A673 (cell line): Measurements from ENCODE around the gene SRRT. TPM values are rescaled to one million over a fixed set of nuclear protein-coding genes. Genes with fewer than 3 reads are reported as not detected.
A peak's percentile ranks its signal among the peaks of the same experiment; 100 is the strongest.

Source experiments
- BruUV-seq: library from RNA; stranded (reverse); fragments of 400-500 nt; replicated peaks from 2 replicates; lab custom pipeline; 2021; lab: Mats Ljungman, UMichigan
- CTCF ChIA-PET: fragments of 300-600 bp; sonication (Branson Sonifier 250); formaldehyde crosslinking; loops from one replicate; lab custom pipeline; 2022; ENCODE audit warnings: antibody characterized with exemption; lab: Charles Lee
- POLR2A ChIA-PET: fragments of 300-600 bp; sonication (Branson Sonifier 250); formaldehyde crosslinking; loops from one replicate; lab custom pipeline; 2022; ENCODE audit warnings: antibody characterized with exemption; ENCODE audit not compliant: low non-redundant PET; lab: Charles Lee
- DNase-seq: peaks from one replicate; pipeline ENCODE4 v3.0.0-alpha.2; 2015; ENCODE audit warnings: low spot score
- H3K27ac ChIP-seq: fragments of 200-600 bp; sonication (generic); 2 replicates; pipeline ENCODE4 v1.5.1; 2016; ENCODE audit warnings: mixed run types, low read depth, mild to moderate bottlenecking, mixed read lengths, antibody characterized with exemption, low read length; ENCODE audit not compliant: poor library complexity, severe bottlenecking
- H3K27me3 ChIP-seq: fragments of 200-600 bp; sonication (generic); replicated peaks from 2 replicates; pipeline ENCODE4 v1.6.1; 2017; ENCODE audit warnings: mixed run types, low read depth, mild to moderate bottlenecking, mixed read lengths, antibody characterized with exemption, low read length; ENCODE audit not compliant: insufficient read depth, poor library complexity
- H3K36me3 ChIP-seq: fragments of 200-600 bp; sonication (generic); 2 replicates; pipeline ENCODE4 v1.6.1; 2016; ENCODE audit warnings: mixed run types, mild to moderate bottlenecking, mixed read lengths, antibody characterized with exemption, low read length; ENCODE audit not compliant: insufficient read depth, poor library complexity, severe bottlenecking
- H3K4me1 ChIP-seq: fragments of 200-600 bp; sonication (generic); 2 replicates; pipeline ENCODE4 v1.6.1; 2017; ENCODE audit warnings: mixed run types, mild to moderate bottlenecking, mixed read lengths, antibody characterized with exemption, low read length; ENCODE audit not compliant: insufficient read depth, poor library complexity, severe bottlenecking
- H3K4me3 ChIP-seq: fragments of 200-600 bp; sonication (generic); 2 replicates; pipeline ENCODE4 v1.5.1; 2016; ENCODE audit warnings: low read depth, mixed run types, mild to moderate bottlenecking, mixed read lengths, low read length; ENCODE audit not compliant: poor library complexity, severe bottlenecking
- H3K9me3 ChIP-seq: fragments of 200-600 bp; sonication (generic); 2 replicates; pipeline ENCODE4 v1.6.1; 2016; ENCODE audit warnings: mixed run types, low read depth, mild to moderate bottlenecking, mixed read lengths, antibody characterized with exemption, low read length; ENCODE audit not compliant: poor library complexity, severe bottlenecking
- EZH2 ChIP-seq: fragments of 200-600 bp; sonication (generic); IDR thresholded peaks from 2 replicates; pipeline ENCODE4 v1.6.1; 2017; ENCODE audit warnings: borderline replicate concordance, low read depth, mild to moderate bottlenecking, mixed read lengths, antibody characterized with exemption, low read length; ENCODE audit not compliant: poor library complexity, severe bottlenecking
- intact Hi-C: fragments of 100-400 bp; cut with micrococcal nuclease; formaldehyde crosslinking; loops from one replicate; pipeline ENCODE4 v1.10.0; 2022; ENCODE audit not compliant: unreplicated experiment
- total RNA-seq: library from RNA; stranded (reverse); gene quantifications from 2 replicates; pipeline ENCODE4 v1.2.3, GENCODE V29; 2021
- TF ChIP-seq, protein P1 (sequence below): fragments of 300-800, 200-600 bp; sonication (generic); conservative IDR thresholded peaks from 2 replicates; pipeline ENCODE4 v1.5.1; 2017; ENCODE audit warnings: low read depth, mild to moderate bottlenecking, antibody characterized with exemption, low read length, moderate library complexity, mixed read lengths

The SRRT gene
- total RNA-seq, 1 experiment from 2014 or later: 277 TPM

GRCh38 chr7:100888291-100888987 lies 13.5 kb downstream of the SRRT start:
- BruUV-seq: TSS peak; percentile 64
- peak; percentile 24 for DNase-seq
- H3K4me1 ChIP-seq: peaks cover 24% of the 10 kb centered on the region
- H3K27me3 ChIP-seq: no peaks in the 10 kb centered on the region
- no peaks in the 10 kb centered on the region for H3K9me3 ChIP-seq
- peaks cover 54% of the 10 kb centered on the region for H3K36me3 ChIP-seq
- intact Hi-C loops: no loop called here
- TF ChIP-seq, protein P1, sequence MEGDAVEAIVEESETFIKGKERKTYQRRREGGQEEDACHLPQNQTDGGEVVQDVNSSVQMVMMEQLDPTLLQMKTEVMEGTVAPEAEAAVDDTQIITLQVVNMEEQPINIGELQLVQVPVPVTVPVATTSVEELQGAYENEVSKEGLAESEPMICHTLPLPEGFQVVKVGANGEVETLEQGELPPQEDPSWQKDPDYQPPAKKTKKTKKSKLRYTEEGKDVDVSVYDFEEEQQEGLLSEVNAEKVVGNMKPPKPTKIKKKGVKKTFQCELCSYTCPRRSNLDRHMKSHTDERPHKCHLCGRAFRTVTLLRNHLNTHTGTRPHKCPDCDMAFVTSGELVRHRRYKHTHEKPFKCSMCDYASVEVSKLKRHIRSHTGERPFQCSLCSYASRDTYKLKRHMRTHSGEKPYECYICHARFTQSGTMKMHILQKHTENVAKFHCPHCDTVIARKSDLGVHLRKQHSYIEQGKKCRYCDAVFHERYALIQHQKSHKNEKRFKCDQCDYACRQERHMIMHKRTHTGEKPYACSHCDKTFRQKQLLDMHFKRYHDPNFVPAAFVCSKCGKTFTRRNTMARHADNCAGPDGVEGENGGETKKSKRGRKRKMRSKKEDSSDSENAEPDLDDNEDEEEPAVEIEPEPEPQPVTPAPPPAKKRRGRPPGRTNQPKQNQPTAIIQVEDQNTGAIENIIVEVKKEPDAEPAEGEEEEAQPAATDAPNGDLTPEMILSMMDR: no peak
- no peak for TF ChIP-seq EZH2
- peak overlapping the region; percentile 56 for H3K4me3 ChIP-seq
- H3K27ac ChIP-seq: peak overlapping the region; percentile 77
- POLR2A ChIA-PET: interaction anchor here (2.1 kb wide), 1 partner anchor 13 kb away, joined by 4 read pairs; the partner anchor contains the start of gene SRRT
- CTCF ChIA-PET: interaction anchor here (0.5 kb wide), 1 partner anchor 189 kb away, joined by 11 read pairs; no protein-coding TSS in a partner anchor

GRCh38 chr7:100888988-100889750 lies 14.3 kb downstream of the SRRT start, which contains the start of gene UFSP1:
Gene UFSP1, minus strand, starts transcription at chr7:100889715. Its CDS starts 444 bp downstream, at chr7:100889271.
- ChIA-PET POLR2A (interaction anchor here (0.6 kb wide), 1 partner anchor 197 kb away, joined by 7 read pairs; no protein-coding TSS in a partner anchor), CTCF (interaction anchor here (0.5 to 1.6 kb wide), 5 partner anchors 14 to 188 kb away, joined by 3 to 11 read pairs (median 9); partner anchors contain the start of gene SRRT)
- H3K27ac ChIP-seq: peak within 1 kb of the TSS; percentile 77
- peak within 1 kb of the TSS; percentile 56 for H3K4me3 ChIP-seq
- H3K27me3 ChIP-seq: no peaks in the 10 kb centered on the region
- TF ChIP-seq, protein P1: no peak
- no peak for TF ChIP-seq EZH2
- H3K36me3 ChIP-seq: peaks cover 46% of the 10 kb centered on the region
- H3K9me3 ChIP-seq: no peaks in the 10 kb centered on the region
- H3K4me1 ChIP-seq: peaks cover 24% of the 10 kb centered on the region
- intact Hi-C loops: no loop called here
- no TSS peak for BruUV-seq
- peak; percentile 28 for DNase-seq

DNA sequence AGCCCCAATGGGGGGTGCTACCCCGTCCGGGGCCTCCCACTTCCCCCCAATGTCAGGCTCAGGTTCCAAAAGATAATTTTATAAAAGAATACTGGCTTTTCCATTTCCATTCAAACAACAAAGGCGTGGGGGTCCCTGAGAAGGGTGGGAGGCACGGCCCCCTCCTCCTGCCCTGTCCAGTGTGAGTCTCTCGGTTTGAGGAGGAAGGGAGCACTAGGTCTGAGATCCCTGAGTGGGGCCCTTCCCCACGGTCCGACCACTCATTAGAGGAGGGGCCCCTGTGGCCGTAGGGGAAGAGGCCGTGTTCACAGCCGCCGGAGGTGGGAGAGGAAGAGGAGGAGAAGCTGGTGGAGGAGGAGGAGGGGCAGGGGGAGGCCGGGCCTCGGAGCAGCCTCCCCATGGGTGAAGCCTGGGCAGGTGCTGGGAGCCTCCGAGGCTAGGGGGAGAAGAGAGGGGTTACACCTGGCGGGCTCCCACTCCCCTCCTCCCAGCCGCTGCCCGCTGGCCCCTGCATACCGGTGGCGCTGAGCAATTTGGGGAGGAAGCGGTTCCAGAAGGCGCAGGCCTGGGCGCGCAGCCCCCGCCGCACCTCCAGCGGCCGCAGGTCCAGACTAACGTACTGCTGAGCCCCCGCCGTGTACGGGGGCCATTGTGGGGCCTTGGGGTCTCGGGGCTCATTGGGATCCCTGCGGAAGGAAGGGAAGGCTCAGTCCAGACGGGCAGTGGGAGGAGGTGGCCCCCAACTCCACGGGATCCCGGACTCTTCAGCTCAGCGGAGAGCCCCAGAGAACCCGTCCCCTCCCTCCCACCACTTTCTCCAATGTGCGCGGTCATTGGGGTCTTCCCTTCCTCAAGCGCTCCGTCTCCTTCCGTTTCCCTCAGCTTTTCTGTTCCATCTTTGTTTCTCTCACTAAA lies 16.0 kb downstream of the SRRT start:
- intact Hi-C loops: loop anchor here (10.0 kb wide), 1 partner anchor 304 kb away; no protein-coding TSS in a partner anchor
- H3K36me3 ChIP-seq: peaks cover 30% of the 10 kb centered on the region
- TF ChIP-seq EZH2: no peak
- TF ChIP-seq, protein P1: no peak
- no peak for DNase-seq
- H3K4me1 ChIP-seq: peaks cover 25% of the 10 kb centered on the region
- no peak overlapping the region for H3K27ac ChIP-seq
- ChIA-PET CTCF (interaction anchor here (1.6 kb wide), 1 partner anchor 91 kb away, joined by 9 read pairs; no protein-coding TSS in a partner anchor), POLR2A (interaction anchor here (0.8 kb wide), 1 partner anchor 16 kb away, joined by 4 read pairs; the partner anchor contains the start of gene SRRT)
- H3K4me3 ChIP-seq: peak overlapping the region; percentile 56
- no peaks in the 10 kb centered on the region for H3K9me3 ChIP-seq
- no TSS peak for BruUV-seq
- peaks cover under 1% of the 10 kb centered on the region for H3K27me3 ChIP-seq
